HEK293T (cell line): ENCODE data around the gene PANX1.

ENCODE experiments used
- ARNT ChIP-seq: fragments of 450-650 bp; IDR thresholded peaks from 2 replicates; pipeline ENCODE4 v1.6.1; 2017; ENCODE audit warnings: mild to moderate bottlenecking
- BHLHE40 ChIP-seq: fragments of 450-650 bp; IDR thresholded peaks from 2 replicates; pipeline ENCODE4 v1.6.1; 2016; ENCODE audit warnings: mild to moderate bottlenecking, moderate library complexity, borderline replicate concordance
- CTBP1 ChIP-seq: fragments of 450-650 bp; IDR thresholded peaks from 2 replicates; pipeline ENCODE4 v1.6.1; 2016; ENCODE audit warnings: borderline replicate concordance
- ELF4 ChIP-seq: fragments of 450-650 bp; IDR thresholded peaks from 2 replicates; pipeline ENCODE4 v1.6.1; 2017; ENCODE audit warnings: antibody characterized with exemption
- FOXA1 ChIP-seq: fragments of 450-650 bp; IDR thresholded peaks from 2 replicates; pipeline ENCODE4 v1.6.1; 2016; ENCODE audit warnings: mild to moderate bottlenecking
- L3MBTL2 ChIP-seq: fragments of 450-650 bp; conservative IDR thresholded peaks from 2 replicates; pipeline ENCODE4 v1.6.1; 2016; ENCODE audit warnings: mild to moderate bottlenecking
- LEF1 ChIP-seq: fragments of 450-650 bp; IDR thresholded peaks from 2 replicates; pipeline ENCODE4 v1.6.1; 2017; ENCODE audit warnings: mild to moderate bottlenecking, borderline replicate concordance
- SP1 ChIP-seq: fragments of 450-650 bp; IDR thresholded peaks from 2 replicates; pipeline ENCODE4 v1.6.1; 2017
- TARDBP ChIP-seq: fragments of 450-650 bp; IDR thresholded peaks from 2 replicates; pipeline ENCODE4 v1.6.1; 2016
- TF ChIP-seq, protein P1 (sequence below): fragments of 450-650 bp; IDR thresholded peaks from 2 replicates; pipeline ENCODE4 v1.6.1; 2016

DNA sequence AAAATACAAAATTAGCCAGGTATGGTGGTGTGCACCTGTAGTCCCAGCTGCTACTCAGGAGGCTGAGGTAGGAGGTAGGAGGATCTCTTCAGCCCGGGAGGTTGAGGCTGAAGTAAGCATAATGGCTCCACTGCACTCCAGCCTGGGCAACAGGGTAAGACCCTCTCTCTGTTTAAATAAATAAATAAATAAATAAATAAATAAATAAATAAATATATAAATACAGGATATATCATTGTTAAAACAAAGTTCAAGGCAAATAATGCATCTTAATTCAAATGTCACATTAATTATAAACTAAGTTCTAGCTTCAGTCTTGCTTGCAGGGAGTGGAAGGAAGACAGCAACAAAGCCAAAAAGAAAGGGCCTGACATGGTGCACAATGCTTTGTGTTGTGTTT, 44.5 kb upstream of the PANX1 start:
- TF ChIP-seq CTBP1 = no peak
- TF ChIP-seq BHLHE40 = no peak
- TF ChIP-seq ARNT = no peak
- TF ChIP-seq, protein P1, sequence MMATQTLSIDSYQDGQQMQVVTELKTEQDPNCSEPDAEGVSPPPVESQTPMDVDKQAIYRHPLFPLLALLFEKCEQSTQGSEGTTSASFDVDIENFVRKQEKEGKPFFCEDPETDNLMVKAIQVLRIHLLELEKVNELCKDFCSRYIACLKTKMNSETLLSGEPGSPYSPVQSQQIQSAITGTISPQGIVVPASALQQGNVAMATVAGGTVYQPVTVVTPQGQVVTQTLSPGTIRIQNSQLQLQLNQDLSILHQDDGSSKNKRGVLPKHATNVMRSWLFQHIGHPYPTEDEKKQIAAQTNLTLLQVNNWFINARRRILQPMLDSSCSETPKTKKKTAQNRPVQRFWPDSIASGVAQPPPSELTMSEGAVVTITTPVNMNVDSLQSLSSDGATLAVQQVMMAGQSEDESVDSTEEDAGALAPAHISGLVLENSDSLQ = no peak
- no peak for TF ChIP-seq FOXA1
- TF ChIP-seq TARDBP = no peak
- TF ChIP-seq LEF1 = no peak
- no peak for TF ChIP-seq ELF4
- TF ChIP-seq L3MBTL2 = no peak
- no peak for TF ChIP-seq SP1
